Glutamatergic neuron (in vitro differentiated cells): ENCODE results near the gene C15orf40. TPM values are rescaled to one million over a fixed set of nuclear protein-coding genes. Genes with fewer than 3 reads are reported as not detected.

Experiments used
- DNase-seq: peaks from one replicate; pipeline ENCODE4 v3.0.0; 2022
- H3K27ac Mint-ChIP-seq: one replicate; pipeline ENCODE4 v1.8.0; 2020; ENCODE audit warnings: mild to moderate bottlenecking, mixed read lengths, inconsistent platforms; ENCODE audit not compliant: unreplicated experiment
- H3K27me3 Mint-ChIP-seq: one replicate; pipeline ENCODE4 v1.8.0; 2020; ENCODE audit warnings: mild to moderate bottlenecking, moderate library complexity, mixed read lengths, inconsistent platforms; ENCODE audit not compliant: unreplicated experiment
- H3K36me3 Mint-ChIP-seq: one replicate; pipeline ENCODE4 v1.8.0; 2020; ENCODE audit warnings: mild to moderate bottlenecking, mixed read lengths, inconsistent platforms; ENCODE audit not compliant: unreplicated experiment
- H3K4me1 Mint-ChIP-seq: one replicate; pipeline ENCODE4 v1.8.0; 2020; ENCODE audit warnings: mild to moderate bottlenecking, low read depth, mixed read lengths, inconsistent platforms; ENCODE audit not compliant: unreplicated experiment
- H3K4me3 Mint-ChIP-seq: one replicate; pipeline ENCODE4 v1.8.0; 2020; ENCODE audit warnings: mild to moderate bottlenecking, mixed read lengths, inconsistent platforms; ENCODE audit not compliant: unreplicated experiment
- H3K9me3 Mint-ChIP-seq: one replicate; pipeline ENCODE4 v1.8.0; 2020; ENCODE audit warnings: mild to moderate bottlenecking, moderate library complexity, mixed read lengths, inconsistent platforms; ENCODE audit not compliant: unreplicated experiment
- total RNA-seq: library from RNA; stranded (reverse); fragmentation: NEBNext Ultra II Directional; extraction: Animal tissue kit (Norgen Biotek cat#: 25700); gene quantifications from one replicate; pipeline ENCODE4 v1.2.1, GENCODE V29; 2021; ENCODE audit not compliant: unreplicated experiment
- TF ChIP-seq, protein P1 (sequence below): fragments of 200-600 bp; sonication (generic); IDR thresholded peaks from one replicate; pipeline ENCODE4 v1.5.0; 2021; ENCODE audit not compliant: partially characterized antibody, unreplicated experiment

C15orf40 gene
- total RNA-seq, 1 donor from 2014 or later, result 29.6 TPM

DNA sequence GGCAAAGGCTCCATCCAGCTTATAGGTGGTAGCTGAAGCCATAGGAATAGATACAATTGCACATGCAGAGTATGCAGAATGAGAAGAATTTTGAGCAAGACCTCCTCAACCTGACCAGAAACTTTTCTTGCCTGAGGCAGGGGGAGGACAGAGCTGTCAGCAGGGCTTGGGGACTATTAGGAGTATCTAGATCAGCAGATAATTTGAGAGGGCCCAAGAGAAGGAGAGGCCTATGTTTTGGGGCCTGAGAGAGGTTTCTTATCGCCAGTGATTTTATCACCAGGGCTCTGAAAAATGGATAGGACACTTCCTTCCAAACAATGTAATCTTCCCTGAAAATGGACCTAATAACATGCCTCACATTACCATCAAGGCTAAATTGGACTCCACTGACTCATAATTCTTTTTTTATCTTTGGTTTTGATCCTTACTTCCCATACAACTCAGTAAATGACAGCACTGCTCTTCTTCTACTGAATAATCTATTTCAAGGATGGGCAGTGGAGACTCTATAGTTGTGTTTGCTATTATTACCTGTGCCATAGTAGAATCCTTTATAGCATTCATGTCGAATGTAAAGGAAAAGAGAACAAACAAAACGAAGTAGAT is 41.3 kb downstream of the C15orf40 start:
- Mint-ChIP-seq H3K9me3 (no peaks in the 10 kb centered on the region), H3K36me3 (no peaks in the 10 kb centered on the region), H3K27ac (no peak overlapping the region), H3K27me3 (no peaks in the 10 kb centered on the region), H3K4me3 (no peak overlapping the region), H3K4me1 (no peaks in the 10 kb centered on the region)
- TF ChIP-seq, protein P1, sequence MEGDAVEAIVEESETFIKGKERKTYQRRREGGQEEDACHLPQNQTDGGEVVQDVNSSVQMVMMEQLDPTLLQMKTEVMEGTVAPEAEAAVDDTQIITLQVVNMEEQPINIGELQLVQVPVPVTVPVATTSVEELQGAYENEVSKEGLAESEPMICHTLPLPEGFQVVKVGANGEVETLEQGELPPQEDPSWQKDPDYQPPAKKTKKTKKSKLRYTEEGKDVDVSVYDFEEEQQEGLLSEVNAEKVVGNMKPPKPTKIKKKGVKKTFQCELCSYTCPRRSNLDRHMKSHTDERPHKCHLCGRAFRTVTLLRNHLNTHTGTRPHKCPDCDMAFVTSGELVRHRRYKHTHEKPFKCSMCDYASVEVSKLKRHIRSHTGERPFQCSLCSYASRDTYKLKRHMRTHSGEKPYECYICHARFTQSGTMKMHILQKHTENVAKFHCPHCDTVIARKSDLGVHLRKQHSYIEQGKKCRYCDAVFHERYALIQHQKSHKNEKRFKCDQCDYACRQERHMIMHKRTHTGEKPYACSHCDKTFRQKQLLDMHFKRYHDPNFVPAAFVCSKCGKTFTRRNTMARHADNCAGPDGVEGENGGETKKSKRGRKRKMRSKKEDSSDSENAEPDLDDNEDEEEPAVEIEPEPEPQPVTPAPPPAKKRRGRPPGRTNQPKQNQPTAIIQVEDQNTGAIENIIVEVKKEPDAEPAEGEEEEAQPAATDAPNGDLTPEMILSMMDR, result no peak
- DNase-seq, result no peak

DNA sequence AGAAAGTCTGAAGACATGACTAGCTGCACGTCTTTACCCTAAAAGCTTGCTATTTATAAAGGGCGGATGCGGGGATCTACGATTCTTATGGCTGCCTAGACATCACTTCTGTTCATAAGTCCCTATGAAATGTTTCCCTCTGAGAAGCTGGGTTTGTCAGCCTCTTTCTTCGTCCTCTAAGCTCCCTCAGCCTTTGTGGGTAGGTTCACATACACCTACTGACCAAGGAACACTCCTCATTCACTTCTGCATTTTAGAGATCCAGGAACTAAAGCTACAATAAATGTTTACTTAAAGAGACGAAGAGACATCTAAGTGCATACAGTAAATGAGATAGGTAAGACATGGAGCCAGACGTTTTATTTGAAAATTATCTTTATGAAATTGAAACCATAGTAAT is 42.1 kb downstream of the C15orf40 start:
- H3K4me3 Mint-ChIP-seq, result no peak overlapping the region
- no peaks in the 10 kb centered on the region for H3K36me3 Mint-ChIP-seq
- TF ChIP-seq, protein P1, result no peak
- H3K27me3 Mint-ChIP-seq, result no peaks in the 10 kb centered on the region
- no peak overlapping the region for H3K27ac Mint-ChIP-seq
- no peaks in the 10 kb centered on the region for H3K4me1 Mint-ChIP-seq
- H3K9me3 Mint-ChIP-seq, result no peaks in the 10 kb centered on the region
- no peak for DNase-seq

DNA sequence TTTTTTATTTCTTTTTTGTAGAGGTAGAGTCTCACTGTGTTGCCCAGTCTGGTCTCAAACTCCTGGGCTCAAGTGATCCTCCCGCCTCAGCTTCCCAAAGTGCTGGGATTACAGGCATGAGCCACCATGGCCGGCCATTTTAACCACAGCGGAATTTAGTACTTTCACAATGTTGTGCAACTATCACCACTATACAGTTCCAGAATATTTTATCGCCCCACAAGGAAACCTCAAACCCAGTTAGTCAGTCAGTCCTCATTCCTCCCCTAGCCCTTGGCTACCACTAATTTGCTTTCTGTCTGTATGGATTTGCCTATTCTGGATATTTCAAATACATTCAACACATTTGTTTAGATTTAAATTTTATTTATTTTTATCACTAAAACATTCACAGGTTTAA is 43.4 kb downstream of the C15orf40 start:
- H3K4me3 Mint-ChIP-seq, result no peak overlapping the region
- H3K36me3 Mint-ChIP-seq, result no peaks in the 10 kb centered on the region
- H3K4me1 Mint-ChIP-seq, result no peaks in the 10 kb centered on the region
- H3K27me3 Mint-ChIP-seq, result no peaks in the 10 kb centered on the region
- no peak for DNase-seq
- no peaks in the 10 kb centered on the region for H3K9me3 Mint-ChIP-seq
- TF ChIP-seq, protein P1, result no peak
- no peak overlapping the region for H3K27ac Mint-ChIP-seq

DNA sequence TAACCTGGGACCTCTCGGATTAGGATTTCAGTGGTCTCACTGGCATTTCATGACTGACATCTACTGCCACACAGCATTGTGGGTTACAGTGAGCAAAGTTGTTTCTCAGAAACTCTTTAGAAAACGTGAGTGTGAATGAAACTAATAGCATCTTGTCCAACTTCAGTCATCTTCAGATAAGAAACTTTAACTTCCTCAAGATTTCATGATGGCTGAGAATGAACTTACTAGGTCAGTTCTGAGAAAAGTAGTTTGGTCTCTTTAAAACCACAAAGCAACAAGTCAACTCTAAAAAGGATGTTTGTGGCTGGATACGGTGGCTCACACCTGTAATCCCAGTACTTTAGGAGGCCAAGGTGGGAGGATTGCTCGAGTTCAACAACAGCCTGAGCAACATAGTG is 44.8 kb downstream of the C15orf40 start:
- no peaks in the 10 kb centered on the region for H3K27me3 Mint-ChIP-seq
- no peaks in the 10 kb centered on the region for H3K4me1 Mint-ChIP-seq
- no peak overlapping the region for H3K27ac Mint-ChIP-seq
- no peaks in the 10 kb centered on the region for H3K36me3 Mint-ChIP-seq
- H3K9me3 Mint-ChIP-seq, result no peaks in the 10 kb centered on the region
- no peak for DNase-seq
- no peak overlapping the region for H3K4me3 Mint-ChIP-seq
- TF ChIP-seq, protein P1, result no peak

DNA sequence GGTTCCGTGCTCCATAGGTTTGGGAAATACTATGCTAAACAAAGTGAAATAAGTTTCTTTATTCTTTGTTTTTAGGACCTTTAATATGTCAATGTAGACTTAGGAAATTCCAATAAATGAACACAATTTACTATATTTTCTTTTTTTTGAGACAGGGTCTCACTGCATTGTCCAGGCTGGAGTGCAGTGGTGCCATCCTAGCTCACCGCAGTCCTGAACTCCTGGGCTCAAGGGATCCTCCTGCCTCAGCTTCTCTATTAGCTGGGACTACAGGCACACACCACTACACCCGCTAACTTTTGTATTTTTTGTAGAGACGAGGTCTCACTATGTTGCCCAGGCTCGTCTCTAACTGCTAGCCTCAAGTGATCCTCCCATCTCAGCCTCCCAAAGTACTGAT is 46.5 kb downstream of the C15orf40 start:
- Mint-ChIP-seq H3K36me3 (no peaks in the 10 kb centered on the region), H3K4me3 (no peak overlapping the region), H3K9me3 (no peaks in the 10 kb centered on the region), H3K4me1 (no peaks in the 10 kb centered on the region), H3K27me3 (no peaks in the 10 kb centered on the region), H3K27ac (no peak overlapping the region)
- DNase-seq, result no peak
- TF ChIP-seq, protein P1, result no peak
